Lower lobe of right lung (tissue), 2 donors: ENCODE results near the gene ARHGAP35. TPM values are rescaled to one million over a fixed set of nuclear protein-coding genes. Genes with fewer than 3 reads are reported as not detected.

Experiments used
- ATAC-seq, 2 donors: fragments of 200-7000 bp; cut with Tn5 transposase; one replicate each; pipeline ENCODE4 v1.9.1; 2020 to 2022; ENCODE audit warnings: mild to moderate bottlenecking in 2 of 2, moderate library complexity in 2 of 2
- DNase-seq: peaks from one replicate; pipeline ENCODE4 v3.0.0-alpha.2; 2020
- H3K27ac ChIP-seq: fragments of 200-600 bp; one replicate; pipeline ENCODE4 v1.8.0; 2022
- H3K27me3 ChIP-seq: fragments of 200-600 bp; one replicate; pipeline ENCODE4 v1.8.0; 2022; ENCODE audit warnings: low read depth
- H3K36me3 ChIP-seq: fragments of 200-600 bp; one replicate; pipeline ENCODE4 v1.8.0; 2022; ENCODE audit warnings: mild to moderate bottlenecking
- H3K4me1 ChIP-seq: fragments of 200-600 bp; one replicate; pipeline ENCODE4 v1.8.0; 2022
- H3K4me3 ChIP-seq: fragments of 200-600 bp; one replicate; pipeline ENCODE4 v1.8.0; 2022; ENCODE audit warnings: mild to moderate bottlenecking
- H3K9me3 ChIP-seq: fragments of 200-600 bp; one replicate; pipeline ENCODE4 v1.8.0; 2022
- intact Hi-C: fragments of 100-400 bp; cut with DNase I; formaldehyde crosslinking; loops from one replicate; pipeline ENCODE4 v1.11.0; 2022
- total RNA-seq: library from RNA; stranded (reverse); fragmentation: NEBNext Ultra II Directional; extraction: Animal tissue kit (Norgen Biotek cat#: 25700); gene quantifications from one replicate; pipeline ENCODE4 v1.2.1, GENCODE V29; 2021
- TF ChIP-seq, protein P1 (sequence below): fragments of 200-600 bp; IDR thresholded peaks from one replicate; pipeline ENCODE4 v1.8.0; 2022; ENCODE audit warnings: antibody characterized with exemption, mild to moderate bottlenecking
- donor health status: DM: no; HTN: yes; CAD: no; lungs with severe emphysema.

Gene ARHGAP35
- total RNA-seq, 1 donor from 2014 or later, result 61.6 TPM

DNA sequence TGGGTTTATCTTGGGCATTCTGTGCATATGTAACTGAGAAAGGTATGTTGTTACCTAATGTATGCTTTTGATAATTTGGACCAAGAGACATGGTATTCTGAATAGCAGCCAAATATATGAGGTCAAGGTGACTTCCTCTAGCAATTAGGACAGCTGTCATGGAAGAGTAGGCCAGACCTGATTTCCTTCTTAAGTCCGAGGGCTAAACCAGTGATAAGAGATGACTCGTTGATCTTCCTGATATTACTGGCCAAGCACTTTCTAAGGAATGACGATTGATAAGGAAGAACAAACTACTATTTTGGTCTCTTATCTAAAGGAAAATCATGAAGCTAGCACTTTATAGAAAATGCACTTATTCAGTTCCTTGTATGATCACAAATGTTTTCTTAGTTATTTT is 42.7 kb downstream of the ARHGAP35 start:
- peak overlapping the region; percentile 51 for H3K27ac ChIP-seq
- ATAC-seq (no peak), DNase-seq (no peak)

DNA sequence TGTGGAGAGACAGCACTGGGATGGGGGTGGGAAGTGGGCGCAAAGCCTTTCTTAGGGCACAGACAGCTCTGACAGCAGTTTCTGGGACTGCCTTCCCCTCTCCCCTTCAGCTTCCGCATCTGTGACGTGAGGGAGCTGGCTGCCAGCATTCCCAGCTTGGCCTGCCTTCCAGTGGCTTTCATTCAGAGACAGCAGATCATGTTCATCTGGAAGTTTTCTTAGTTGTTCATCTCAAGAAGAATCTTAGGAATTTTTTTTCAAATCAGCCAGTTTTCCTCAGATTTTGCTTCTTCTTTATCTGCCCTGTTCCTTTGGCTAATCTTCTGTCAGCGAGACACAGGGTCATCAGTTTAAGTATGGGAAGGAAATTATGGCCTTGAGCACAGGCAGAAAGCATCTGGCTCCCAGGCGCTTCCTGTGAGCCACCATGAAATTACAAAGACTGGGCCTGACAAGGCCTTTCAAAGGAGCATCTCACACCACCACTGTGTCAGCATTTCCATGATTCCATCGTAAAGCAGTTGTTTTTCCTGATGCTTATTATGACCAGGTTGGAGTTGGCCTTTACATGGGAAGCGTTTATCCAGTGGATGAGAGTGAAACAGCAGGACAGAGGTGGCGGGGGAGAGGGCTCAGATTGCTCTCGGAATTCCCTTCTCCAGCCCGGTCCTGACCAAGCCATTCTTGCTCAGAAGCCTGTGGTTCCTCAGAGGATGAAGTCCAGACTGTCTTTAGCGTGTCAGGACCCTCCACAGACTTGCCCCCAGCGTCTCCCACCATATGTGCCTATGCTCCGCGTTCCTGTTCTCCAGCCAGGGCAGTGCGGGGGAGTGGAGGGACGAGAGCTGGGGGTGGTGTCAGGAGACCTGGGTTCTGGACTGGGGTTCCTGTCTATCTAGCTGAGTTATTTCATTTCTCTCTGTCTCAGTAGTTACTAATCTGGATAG is 43.6 kb downstream of the ARHGAP35 start:
- TF ChIP-seq, protein P1, sequence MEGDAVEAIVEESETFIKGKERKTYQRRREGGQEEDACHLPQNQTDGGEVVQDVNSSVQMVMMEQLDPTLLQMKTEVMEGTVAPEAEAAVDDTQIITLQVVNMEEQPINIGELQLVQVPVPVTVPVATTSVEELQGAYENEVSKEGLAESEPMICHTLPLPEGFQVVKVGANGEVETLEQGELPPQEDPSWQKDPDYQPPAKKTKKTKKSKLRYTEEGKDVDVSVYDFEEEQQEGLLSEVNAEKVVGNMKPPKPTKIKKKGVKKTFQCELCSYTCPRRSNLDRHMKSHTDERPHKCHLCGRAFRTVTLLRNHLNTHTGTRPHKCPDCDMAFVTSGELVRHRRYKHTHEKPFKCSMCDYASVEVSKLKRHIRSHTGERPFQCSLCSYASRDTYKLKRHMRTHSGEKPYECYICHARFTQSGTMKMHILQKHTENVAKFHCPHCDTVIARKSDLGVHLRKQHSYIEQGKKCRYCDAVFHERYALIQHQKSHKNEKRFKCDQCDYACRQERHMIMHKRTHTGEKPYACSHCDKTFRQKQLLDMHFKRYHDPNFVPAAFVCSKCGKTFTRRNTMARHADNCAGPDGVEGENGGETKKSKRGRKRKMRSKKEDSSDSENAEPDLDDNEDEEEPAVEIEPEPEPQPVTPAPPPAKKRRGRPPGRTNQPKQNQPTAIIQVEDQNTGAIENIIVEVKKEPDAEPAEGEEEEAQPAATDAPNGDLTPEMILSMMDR, result no peak
- H3K9me3 ChIP-seq, result no peaks in the 10 kb centered on the region
- H3K27ac ChIP-seq, result peak overlapping the region; percentile 51
- peak; percentile 28 to 40 for ATAC-seq
- no peaks in the 10 kb centered on the region for H3K36me3 ChIP-seq
- no peak for DNase-seq
- H3K27me3 ChIP-seq, result no peaks in the 10 kb centered on the region
- H3K4me1 ChIP-seq, result peaks cover 43% of the 10 kb centered on the region
- intact Hi-C loops, result no loop called here
- H3K4me3 ChIP-seq, result no peak overlapping the region

More for the DNA sequence above, 42.7 kb downstream of the ARHGAP35 start:
- Histone ChIP-seq H3K4me1 (peaks cover 50% of the 10 kb centered on the region), H3K36me3 (no peaks in the 10 kb centered on the region), H3K4me3 (no peak overlapping the region), H3K9me3 (no peaks in the 10 kb centered on the region), H3K27me3 (no peaks in the 10 kb centered on the region)
- intact Hi-C loops, result no loop called here
- TF ChIP-seq, protein P1, result no peak

DNA sequence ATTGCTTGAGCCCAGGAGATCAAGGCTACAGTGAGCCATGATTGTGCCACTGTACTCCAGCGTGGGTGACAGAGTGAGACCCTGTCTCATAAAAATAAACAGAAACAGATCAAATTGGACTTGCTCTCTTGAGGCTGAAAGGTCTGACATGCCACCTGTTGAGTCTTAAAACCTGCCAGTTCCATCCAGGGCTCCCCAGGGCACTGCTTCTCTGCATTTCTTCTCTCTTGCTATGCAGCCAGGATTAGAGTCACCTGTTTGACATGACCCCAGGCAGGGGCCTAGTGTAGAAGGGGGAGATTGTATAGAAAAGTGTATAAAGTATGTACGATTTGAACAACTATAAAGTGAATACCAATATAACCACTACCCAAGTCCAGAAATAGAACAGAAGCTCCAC is 45.4 kb downstream of the ARHGAP35 start:
- TF ChIP-seq, protein P1, result no peak
- Histone ChIP-seq H3K27ac (peak overlapping the region; percentile 21), H3K27me3 (no peaks in the 10 kb centered on the region), H3K4me1 (peaks cover 46% of the 10 kb centered on the region), H3K36me3 (no peaks in the 10 kb centered on the region), H3K9me3 (no peaks in the 10 kb centered on the region), H3K4me3 (no peak overlapping the region)
- intact Hi-C loops, result no loop called here
- no peak for ATAC-seq
- no peak for DNase-seq

DNA sequence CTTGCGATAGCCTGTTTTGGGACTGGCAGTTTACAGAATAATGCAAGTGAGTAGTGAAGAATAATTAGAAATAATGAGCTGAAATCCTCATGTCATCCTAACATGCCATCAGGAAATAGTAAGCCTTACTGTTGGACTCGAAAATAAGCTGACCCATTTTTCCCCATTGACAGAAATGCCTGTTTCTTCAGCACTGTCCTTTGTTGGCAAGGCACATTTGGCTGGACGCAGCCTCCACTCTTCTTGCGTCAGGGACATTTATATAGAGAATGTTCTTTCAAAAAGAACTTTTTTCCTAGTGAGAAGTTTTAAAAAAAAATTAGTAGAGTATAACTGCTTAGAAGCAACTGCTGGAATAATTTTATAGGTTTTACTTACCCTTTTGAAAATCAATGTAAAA is 47.1 kb downstream of the ARHGAP35 start:
- H3K9me3 ChIP-seq, result no peaks in the 10 kb centered on the region
- peaks cover 34% of the 10 kb centered on the region for H3K4me1 ChIP-seq
- TF ChIP-seq, protein P1, result no peak
- H3K4me3 ChIP-seq, result no peak overlapping the region
- no peaks in the 10 kb centered on the region for H3K27me3 ChIP-seq
- H3K36me3 ChIP-seq, result no peaks in the 10 kb centered on the region
- no peak overlapping the region for H3K27ac ChIP-seq
- DNase-seq, result no peak
- intact Hi-C loops, result no loop called here
- no peak for ATAC-seq

DNA sequence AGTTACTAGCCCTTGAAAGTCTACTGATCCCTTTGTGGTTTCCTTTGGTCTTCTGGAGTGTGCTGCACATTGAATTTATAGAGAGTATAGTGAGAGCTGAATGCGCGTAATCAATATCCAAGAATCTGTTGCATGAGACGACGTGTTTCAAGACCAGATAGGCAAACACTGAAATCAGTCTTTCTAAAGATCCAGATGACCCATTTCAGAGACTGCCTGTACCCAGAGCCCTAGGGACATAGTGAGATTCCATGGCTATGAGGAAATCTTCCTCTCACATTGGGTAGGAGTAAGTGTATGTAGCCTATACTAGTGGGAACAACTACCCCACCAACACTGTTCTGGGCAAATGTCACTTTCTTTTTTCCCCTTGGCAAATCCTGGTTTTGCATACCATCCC is 48.6 kb downstream of the ARHGAP35 start:
- Histone ChIP-seq H3K27ac (no peak overlapping the region), H3K4me3 (no peak overlapping the region), H3K27me3 (no peaks in the 10 kb centered on the region), H3K9me3 (no peaks in the 10 kb centered on the region), H3K4me1 (peaks cover 35% of the 10 kb centered on the region), H3K36me3 (no peaks in the 10 kb centered on the region)
- DNase-seq (no peak), ATAC-seq (no peak)
- intact Hi-C loops, result no loop called here
- TF ChIP-seq, protein P1, result no peak

Other genes starting within 250 kb of the ARHGAP35 start
- 6.9 TPM for gene PTGIR, start 235.9 kb upstream of the ARHGAP35 start, total RNA-seq
- not detected for gene GNG8, start 224.8 kb upstream of the ARHGAP35 start, total RNA-seq
- 4.9 TPM for gene DACT3, start 199.8 kb upstream of the ARHGAP35 start, total RNA-seq
- 45.0 TPM for gene PRKD2, start 143.9 kb upstream of the ARHGAP35 start, total RNA-seq
- 13.2 TPM for gene FKRP, start 114.9 kb upstream of the ARHGAP35 start, total RNA-seq
- 69.1 TPM for gene STRN4, start 114.5 kb upstream of the ARHGAP35 start, total RNA-seq
- 120 TPM for gene SLC1A5, start 72.4 kb upstream of the ARHGAP35 start, total RNA-seq
- gene AP2S1, start 10.2 kb upstream of the ARHGAP35 start, total RNA-seq, result 120 TPM
- 1.8 TPM for gene NPAS1, start 158.8 kb downstream of the ARHGAP35 start, total RNA-seq
- 29.5 TPM for gene TMEM160, start 187.6 kb downstream of the ARHGAP35 start, total RNA-seq